H1 (cell line): ENCODE measurements around the gene SPIB. TPM values are rescaled to one million over a fixed set of nuclear protein-coding genes. Genes with fewer than 3 reads are reported as not detected.

Experiments used
- CTCF ChIA-PET: fragments of 300-600 bp; sonication (Branson Sonifier 250); formaldehyde crosslinking; loops from one replicate; lab custom pipeline; 2021; ENCODE audit not compliant: partially characterized antibody; lab: Charles Lee
- POLR2A ChIA-PET: fragments of 300-600 bp; sonication (Branson Sonifier 250); formaldehyde crosslinking; loops from one replicate; lab custom pipeline; 2021; ENCODE audit warnings: inconsistent platforms; ENCODE audit not compliant: partially characterized antibody; lab: Charles Lee
- DNase-seq, 2 experiments: peaks; one replicate each; pipeline versions ENCODE4 v3.0.0 to v3.0.0-alpha.2; 2010 to 2022; ENCODE audit warnings: low spot score in 2 of 2, low read depth in 1 of 2, mixed read lengths in 1 of 2
- FAIRE-seq: peaks from 2 replicates; lab custom pipeline; 2011; peaks lifted over from hg19 to GRCh38; lab: Jason Lieb, UNC
- H2AFZ ChIP-seq: 2 replicates; pipeline ENCODE4 v1.8.1; 2012; ENCODE audit warnings: low read length, inconsistent platforms
- H2AK5ac ChIP-seq: 2 replicates; pipeline ENCODE4 v1.6.1; 2013; ENCODE audit warnings: low read depth, low read length
- H2BK120ac ChIP-seq: replicated peaks from 2 replicates; pipeline ENCODE3; 2013; ENCODE audit warnings: low read depth, low read length, inconsistent platforms
- H2BK12ac ChIP-seq: 2 replicates; pipeline ENCODE4 v1.6.1; 2013; ENCODE audit warnings: low read depth, low read length
- H2BK15ac ChIP-seq: 2 replicates; pipeline ENCODE4 v1.6.1; 2013; ENCODE audit warnings: low read length
- H2BK20ac ChIP-seq: 2 replicates; pipeline ENCODE4 v1.6.1; 2013; ENCODE audit warnings: low read length
- H2BK5ac ChIP-seq: 2 replicates; pipeline ENCODE4 v1.6.1; 2013; ENCODE audit warnings: low read depth, low read length
- H3K14ac ChIP-seq: 2 replicates; pipeline ENCODE4 v1.6.1; 2013; ENCODE audit warnings: inconsistent platforms; ENCODE audit not compliant: insufficient read length
- H3K18ac ChIP-seq: 2 replicates; pipeline ENCODE4 v1.6.1; 2013; ENCODE audit warnings: low read length; ENCODE audit errors: extremely low read depth
- H3K23ac ChIP-seq: 2 replicates; pipeline ENCODE4 v1.6.1; 2013; ENCODE audit warnings: inconsistent platforms; ENCODE audit not compliant: insufficient read length
- H3K23me2 ChIP-seq: 2 replicates; pipeline ENCODE4 v1.6.1; 2013; ENCODE audit warnings: low read depth, low read length
- H3K27ac ChIP-seq: 2 replicates; pipeline ENCODE4 v1.6.1; 2011; ENCODE audit warnings: low read depth, low read length, inconsistent platforms
- H3K27me3 ChIP-seq, 4 experiments: replicated peaks in 1 of 4; 1 replicate in 1 of 4; 2 replicates in 3 of 4; pipeline versions ENCODE4 v1.6.1 to v1.8.1; 2011 to 2013; ENCODE audit warnings: low read length in 3 of 4, mild to moderate bottlenecking in 3 of 4, inconsistent platforms in 2 of 4, mixed read lengths in 2 of 4, moderate library complexity in 1 of 4; ENCODE audit not compliant: control insufficient read depth in 3 of 4, insufficient read depth in 3 of 4; ENCODE audit errors: extremely low read depth in 1 of 4
- H3K36me3 ChIP-seq, 4 experiments: 2 replicates each; pipeline versions ENCODE4 v1.6.1 to v1.8.1; 2011 to 2013; ENCODE audit warnings: mild to moderate bottlenecking in 4 of 4, low read length in 3 of 4, moderate library complexity in 2 of 4, control low read depth in 1 of 4, inconsistent platforms in 1 of 4; ENCODE audit not compliant: insufficient read depth in 4 of 4, control insufficient read depth in 2 of 4
- H3K4ac ChIP-seq: replicated peaks from 2 replicates; pipeline ENCODE3; 2013; ENCODE audit warnings: low read length, low read depth, mixed read lengths, inconsistent platforms; ENCODE audit not compliant: insufficient read length
- H3K4me1 ChIP-seq, 4 experiments: replicated peaks in 1 of 4; 1 replicate in 1 of 4; 2 replicates in 3 of 4; pipeline versions ENCODE4 v1.6.1 to v1.8.1; 2011 to 2013; ENCODE audit warnings: low read length in 3 of 4, inconsistent platforms in 2 of 4, mixed read lengths in 1 of 4; ENCODE audit not compliant: insufficient read depth in 4 of 4, control insufficient read depth in 3 of 4
- H3K4me2 ChIP-seq, 2 experiments: 2 replicates each; pipeline versions ENCODE4 v1.6.1 to v1.8.1; 2011 to 2013; ENCODE audit warnings: low read depth in 2 of 2, low read length in 2 of 2, control low read depth in 1 of 2, inconsistent platforms in 1 of 2, mild to moderate bottlenecking in 1 of 2; ENCODE audit not compliant: insufficient read depth in 1 of 2
- H3K4me3 ChIP-seq, 4 experiments: fragments of 200-600, 300-600 bp in 1 of 4; sonication (generic), shearing (Covaris generic), sonication (Bioruptor Twin) in 1 of 4; 2 replicates each; pipeline versions ENCODE4 v1.5.1 to v1.8.1; 2011 to 2016; ENCODE audit warnings: low read length in 4 of 4, low read depth in 3 of 4, control low read depth in 2 of 4, inconsistent platforms in 2 of 4, mild to moderate bottlenecking in 2 of 4, mixed read lengths in 1 of 4, moderate library complexity in 1 of 4; ENCODE audit not compliant: insufficient read depth in 2 of 4; ENCODE audit errors: extremely low read depth in 1 of 4
- H3K56ac ChIP-seq: replicated peaks from 2 replicates; pipeline ENCODE3; 2013; ENCODE audit warnings: low read depth, mild to moderate bottlenecking, mixed read lengths, low read length, inconsistent platforms; ENCODE audit not compliant: insufficient read length
- H3K79me1 ChIP-seq: 2 replicates; pipeline ENCODE4 v1.6.1; 2013; ENCODE audit warnings: low read depth, low read length, control low read depth
- H3K79me2 ChIP-seq, 2 experiments: 2 replicates each; pipeline versions ENCODE4 v1.6.1 to v1.8.1; 2012 to 2013; ENCODE audit warnings: low read length in 2 of 2, mild to moderate bottlenecking in 2 of 2, inconsistent platforms in 1 of 2; ENCODE audit not compliant: insufficient read depth in 2 of 2, control insufficient read depth in 1 of 2
- H3K9ac ChIP-seq, 4 experiments: replicated peaks in 1 of 4; 1 replicate in 1 of 4; 2 replicates in 3 of 4; pipeline versions ENCODE4 v1.6.1 to v1.8.1; 2011 to 2013; ENCODE audit warnings: low read depth in 3 of 4, low read length in 3 of 4, control low read depth in 2 of 4, mild to moderate bottlenecking in 2 of 4, moderate library complexity in 2 of 4, inconsistent platforms in 1 of 4; ENCODE audit errors: extremely low read depth in 1 of 4
- H3K9me3 ChIP-seq, 2 experiments: 2 replicates each; pipeline versions ENCODE4 v1.6.1 to v1.8.1; 2012 to 2013; ENCODE audit warnings: mild to moderate bottlenecking in 2 of 2, moderate library complexity in 2 of 2, control low read depth in 1 of 2, inconsistent platforms in 1 of 2, low read depth in 1 of 2, low read length in 1 of 2, mixed read lengths in 1 of 2; ENCODE audit not compliant: insufficient read depth in 2 of 2
- H4K20me1 ChIP-seq, 2 experiments: replicated peaks in 1 of 2; 2 replicates each; pipeline versions ENCODE3 to v1.8.1; 2011 to 2013; ENCODE audit warnings: inconsistent platforms in 2 of 2, low read length in 2 of 2, mild to moderate bottlenecking in 1 of 2; ENCODE audit not compliant: insufficient read depth in 2 of 2, control insufficient read depth in 1 of 2
- H4K5ac ChIP-seq: 2 replicates; pipeline ENCODE4 v1.6.1; 2013; ENCODE audit warnings: low read length, low read depth, mixed read lengths, inconsistent platforms; ENCODE audit not compliant: insufficient read length
- H4K8ac ChIP-seq: 2 replicates; pipeline ENCODE4 v1.8.0; 2013; ENCODE audit warnings: mild to moderate bottlenecking, moderate library complexity, low read length, inconsistent platforms; ENCODE audit not compliant: insufficient read depth; ENCODE audit errors: extremely low read depth
- H4K91ac ChIP-seq: replicated peaks from 2 replicates; pipeline ENCODE3; 2013; ENCODE audit warnings: low read length, mixed read lengths, inconsistent platforms; ENCODE audit not compliant: insufficient read length
- EP300 ChIP-seq, 2 experiments: IDR thresholded peaks; 1 replicate in 1 of 2; 2 replicates in 1 of 2; pipeline ENCODE4 v1.6.1; 2011 to 2012; ENCODE audit warnings: low read depth in 2 of 2, low read length in 2 of 2, mild to moderate bottlenecking in 2 of 2, borderline replicate concordance in 1 of 2, inconsistent platforms in 1 of 2, moderate library complexity in 1 of 2
- FOSL1 ChIP-seq: IDR thresholded peaks from 2 replicates; pipeline ENCODE4 v1.6.1; 2011; ENCODE audit warnings: mild to moderate bottlenecking, low read depth, low read length, moderate library complexity; ENCODE audit not compliant: insufficient read depth
- HDAC6 ChIP-seq: IDR thresholded peaks from one replicate; pipeline ENCODE4 v1.7.1; 2012; ENCODE audit warnings: low read depth, mild to moderate bottlenecking, inconsistent platforms, low read length, moderate library complexity
- PHF8 ChIP-seq: fragments of 200-600 bp; sonication (generic); conservative IDR thresholded peaks from 2 replicates; pipeline ENCODE4 v1.7.1; 2012; ENCODE audit warnings: low read depth, mild to moderate bottlenecking, inconsistent platforms, low read length, moderate library complexity
- RAD21 ChIP-seq, 2 experiments: IDR thresholded peaks in 1 of 2; conservative IDR thresholded peaks in 1 of 2; 2 replicates each; pipeline ENCODE4 v1.6.1; 2011; ENCODE audit warnings: low read depth in 2 of 2, low read length in 2 of 2, improper control_type of control experiment in 1 of 2, inconsistent platforms in 1 of 2, mild to moderate bottlenecking in 1 of 2, moderate library complexity in 1 of 2
- TAF7 ChIP-seq: optimal IDR thresholded peaks from 2 replicates; pipeline ENCODE3; 2011; ENCODE audit warnings: low read depth, mild to moderate bottlenecking, inconsistent platforms, low read length, moderate library complexity, borderline replicate concordance
- USF2 ChIP-seq: IDR thresholded peaks from 2 replicates; pipeline ENCODE4 v1.6.1; 2011; ENCODE audit warnings: low read length, improper control_type of control experiment
- whole genome bisulfite sequencing, 2 experiments: shearing (Covaris generic) in 1 of 2; methylation state at CpG; one replicate each; pipeline versions ENCODE4 v1.1.6 to v1.1.7; 2013 to 2015; ENCODE audit warnings: low lambda C conversion rate in 2 of 2, mixed read lengths in 2 of 2, inconsistent platforms in 1 of 2, low coverage in 1 of 2, missing lambda C conversion rate in 1 of 2; ENCODE audit not compliant: insufficient replicate concordance in 2 of 2, insufficient coverage in 1 of 2, insufficient read length in 1 of 2; ENCODE audit errors: extremely low coverage in 1 of 2, missing lambda C conversion rate in 1 of 2; 5-methylcytosine and 5-hydroxymethylcytosine counted together
- polyA plus RNA-seq, 7 experiments: library from polyadenylated mRNA; depleted of rRNA in 3 of 7; stranded (reverse) in 5 of 7; unstranded in 2 of 7; fragments of >200 nt in 5 of 7; fragments of 200-250 nt in 2 of 7; gene quantifications; 1 replicate in 5 of 7; 2 replicates in 1 of 7; 4 replicates in 1 of 7; pipeline versions ENCODE4 v1.2.1 to v1.2.3, GENCODE V29; 2011 to 2013; ENCODE audit warnings: missing spikeins in 2 of 7, mixed read lengths in 2 of 7
- total RNA-seq: library from RNA; stranded (reverse); fragmentation: NEBNext Ultra II Directional; extraction: Animal tissue kit (Norgen Biotek cat#: 25700); gene quantifications from 2 replicates; pipeline ENCODE4 v1.2.1, GENCODE V29; 2021

SPIB gene
- total and polyA plus RNA-seq, 2 of the 8 experiments (the other 6 are each of a cell fraction or from before 2014, with no cell fraction given), result 11.1 to 17.4 TPM

GRCh38 chr19:50480281-50481111 lies 61.8 kb downstream of the SPIB start:
- H4K91ac ChIP-seq, result no peak overlapping the region
- H3K27ac ChIP-seq, result no peak overlapping the region
- H3K18ac ChIP-seq, result no peak overlapping the region
- ChIA-PET POLR2A (interaction anchor here (1.1 to 2.5 kb wide), 3 partner anchors 14 to 112 kb away, joined by 3 to 8 read pairs (median 5); no protein-coding TSS in a partner anchor), CTCF (interaction anchor here (1.5 to 2.6 kb wide), 3 partner anchors 30 to 212 kb away, joined by 3 to 18 read pairs (median 13); partner anchors contain the start of gene JOSD2)
- H3K27me3 ChIP-seq, result peaks cover 0 to 2% (median 0%) of the 10 kb centered on the region in 4 experiments; a peak in 2 of 7 replicates
- H2BK120ac ChIP-seq, result no peak overlapping the region
- H3K79me1 ChIP-seq, result peaks cover 10% of the 10 kb centered on the region
- no peak overlapping the region for H3K14ac ChIP-seq
- H2BK5ac ChIP-seq, result no peak overlapping the region
- H3K4me2 ChIP-seq, result no peak overlapping the region
- no peaks in the 10 kb centered on the region for H3K4me1 ChIP-seq
- H3K36me3 ChIP-seq, result peaks cover 2 to 51% (median 12%) of the 10 kb centered on the region in 4 experiments; a peak in 6 of 8 replicates
- H3K56ac ChIP-seq, result no peak overlapping the region
- no peak overlapping the region for H4K8ac ChIP-seq
- H3K4ac ChIP-seq, result no peak overlapping the region
- no peak overlapping the region for H2BK15ac ChIP-seq
- no peak overlapping the region for H3K4me3 ChIP-seq
- peaks cover 4 to 16% of the 10 kb centered on the region in 2 experiments; a peak in 3 of 4 replicates for H3K79me2 ChIP-seq
- 90% methylated on average over 21 of the region's 37 CpGs; no CpG with 5 or more reads in 1 of the 2 experiments for WGBS, 2 experiments
- FAIRE-seq (no peak), DNase-seq (no peak)
- no peak overlapping the region for H4K5ac ChIP-seq
- H3K23ac ChIP-seq, result no peak overlapping the region
- H4K20me1 ChIP-seq, result peaks cover 7 to 8% of the 10 kb centered on the region in 2 experiments
- H2AFZ ChIP-seq, result no peak overlapping the region
- peaks cover 2% of the 10 kb centered on the region; the same call in 1 of the 2 replicates for H3K23me2 ChIP-seq
- no peak overlapping the region for H2BK20ac ChIP-seq
- H2AK5ac ChIP-seq, result no peak overlapping the region
- peaks cover 9 to 16% of the 10 kb centered on the region in 2 experiments; a peak in 3 of 4 replicates for H3K9me3 ChIP-seq
- no peak overlapping the region for H2BK12ac ChIP-seq
- no peak overlapping the region for H3K9ac ChIP-seq
- TF ChIP-seq HDAC6, result no peak
- TF ChIP-seq RAD21 (IDR thresholded peaks at IDR 0.05 in 1 of 2, conservative IDR thresholded peaks at IDR 0.05 in 1 of 2; ENCODE audit: low read depth in 2 of 2, low read length in 2 of 2), result no peak
- no peak for TF ChIP-seq FOSL1
- TF ChIP-seq EP300 (IDR thresholded peaks at IDR 0.05; ENCODE audit: borderline replicate concordance in 1 of 2, low read depth in 2 of 2, low read length in 2 of 2), result no peak
- TF ChIP-seq PHF8, result no peak
- no peak for TF ChIP-seq TAF7
- no peak for TF ChIP-seq USF2
